ENCODE measurements around the gene ABCB8.

Gene ABCB8

GRCh38 chr7:151080522-151081169, 52.4 kb downstream of the ABCB8 start, which contains the start of gene FASTK (continued):
- TF ChIP-seq ZNF416 (tag by site-specific recombination; IDR thresholded peaks at IDR 0.05) (no peak), ZNF561 (tag by site-specific recombination; IDR thresholded peaks at IDR 0.05; ENCODE audit: borderline replicate concordance) (0 out of 2 replicates have a peak, but pooled peaks have one; percentile 49), ZNF133 (tag by site-specific recombination; IDR thresholded peaks at IDR 0.05) (no peak), ZNF302 (tag by site-specific recombination; IDR thresholded peaks at IDR 0.05; ENCODE audit: low read depth) (no peak), GLI4 (tag by site-specific recombination; IDR thresholded peaks at IDR 0.05) (no peak), ZBTB44 (tag by site-specific recombination; IDR thresholded peaks at IDR 0.05) (peak; percentile 33; the same call in 1 of the 2 replicates), HIC1 (tag by site-specific recombination; IDR thresholded peaks at IDR 0.05) (no peak), ZNF843 (tag by site-specific recombination; IDR thresholded peaks at IDR 0.05) (0 out of 2 replicates have a peak, but pooled peaks have one; percentile 31), ZSCAN30 (tag by site-specific recombination; IDR thresholded peaks at IDR 0.05) (no peak), IKZF3 (tag by site-specific recombination; IDR thresholded peaks at IDR 0.05) (peak; percentile 72), HOXC10 (CRISPR knock-in tag; IDR thresholded peaks at IDR 0.05) (no peak), ZBTB7A (tag by site-specific recombination; IDR thresholded peaks at IDR 0.05; ENCODE audit: low read depth) (peak; percentile 86), ZNF518A (tag by site-specific recombination; conservative IDR thresholded peaks at IDR 0.05; ENCODE audit: low read depth) (no peak), OSR2 (tag by site-specific recombination; IDR thresholded peaks at IDR 0.05) (0 out of 2 replicates have a peak, but pooled peaks have one; percentile 4), SETDB1 (IDR thresholded peaks at IDR 0.05; ENCODE audit: insufficient read length, low read length) (no peak), ZNF529 (tag by site-specific recombination; IDR thresholded peaks at IDR 0.05; ENCODE audit: insufficient replicate concordance) (no peak), PRDM1 (tag by site-specific recombination; IDR thresholded peaks at IDR 0.05) (0 out of 2 replicates have a peak, but pooled peaks have one; percentile 13), KLF10 (tag by site-specific recombination; IDR thresholded peaks at IDR 0.05) (no peak; the same call in 1 of the 2 replicates), ZNF18 (tag by site-specific recombination; IDR thresholded peaks at IDR 0.05) (no peak; the same call in 1 of the 2 replicates), ZNF76 (tag by site-specific recombination; IDR thresholded peaks at IDR 0.05; ENCODE audit: borderline replicate concordance, low read depth) (peak; percentile 97), KLF7 (tag by site-specific recombination; IDR thresholded peaks at IDR 0.05; ENCODE audit: borderline replicate concordance) (no peak; the same call in 1 of the 2 replicates), ATF2 (tag by site-specific recombination; IDR thresholded peaks at IDR 0.05; ENCODE audit: low read depth) (no peak)

Data from HEK293 (cell line).